NCI-H2081 (cell line): ENCODE measurements around the gene RERGL.
A peak's percentile ranks its signal among the peaks of the same experiment; 100 is the strongest.
"Not testable (repeated sequence)": the region's sequence is repeated elsewhere in the genome, so short reads cannot be mapped to it uniquely, and the experiment has no call there.

Source experiments
- DNase-seq, 2 experiments: peaks; one replicate each; lab custom pipeline; 2025; lab: John Stamatoyannopoulos, UW

Gene RERGL

GRCh38 chr12:18090093-18090492, at the start of gene RERGL:
RERGL (minus strand) TSS chr12:18090193; CDS start chr12:18090140, 53 bp downstream.
- no peak for DNase-seq

GRCh38 chr12:18139254-18139653, 49.3 kb upstream of the RERGL start:
- DNase-seq: no peak

- no peak for DNase-seq
Measured at GRCh38 chr12:18135509-18135908, 45.5 kb upstream of the RERGL start.

- DNase-seq: no peak
Measured at GRCh38 chr12:18135086-18135485, 45.1 kb upstream of the RERGL start.

- DNase-seq: no peak
Measured at GRCh38 chr12:18130851-18131250, 40.9 kb upstream of the RERGL start.

- no peak for DNase-seq
Measured at GRCh38 chr12:18123707-18124106, 33.7 kb upstream of the RERGL start.

GRCh38 chr12:18120899-18121298, 30.9 kb upstream of the RERGL start:
- DNase-seq: no peak

- no peak for DNase-seq
Measured at GRCh38 chr12:18108611-18109010, 18.6 kb upstream of the RERGL start.

- no peak for DNase-seq
Measured at GRCh38 chr12:18103624-18104023, 13.6 kb upstream of the RERGL start.

GRCh38 chr12:18101043-18101442, 11.1 kb upstream of the RERGL start:
- DNase-seq: no peak

GRCh38 chr12:18084080-18084479, 5.9 kb downstream of the RERGL start:
- no peak for DNase-seq

- DNase-seq: no peak
Measured at GRCh38 chr12:18079541-18080246, 10.3 kb downstream of the RERGL start.

GRCh38 chr12:18074001-18074400, 16.0 kb downstream of the RERGL start:
- peak; percentile 37 to 64 for DNase-seq

GRCh38 chr12:18072723-18073122, 17.3 kb downstream of the RERGL start:
- no peak for DNase-seq

GRCh38 chr12:18071336-18071735, 18.7 kb downstream of the RERGL start:
- no peak for DNase-seq

- DNase-seq: no peak
Measured at GRCh38 chr12:18068355-18068754, 21.6 kb downstream of the RERGL start.

- DNase-seq: no peak
Measured at GRCh38 chr12:18066666-18067065, 23.3 kb downstream of the RERGL start.

- not testable (repeated sequence) for DNase-seq
Measured at GRCh38 chr12:18062867-18063266, 27.1 kb downstream of the RERGL start.

- DNase-seq: no peak
Measured at GRCh38 chr12:18057051-18057450, 32.9 kb downstream of the RERGL start.

GRCh38 chr12:18054925-18055619, 34.9 kb downstream of the RERGL start:
- DNase-seq: no peak

- DNase-seq: no peak
Measured at GRCh38 chr12:18045446-18045992, 44.5 kb downstream of the RERGL start.

GRCh38 chr12:18040060-18040742, 49.8 kb downstream of the RERGL start:
- DNase-seq: not testable (repeated sequence)
